Lung (tissue), 12 donors: ENCODE results near the gene MAD2L1. TPM values are rescaled to one million over a fixed set of nuclear protein-coding genes. Genes with fewer than 3 reads are reported as not detected.
A peak's percentile ranks its signal among the peaks of the same experiment; 100 is the strongest.

Experiments
- ATAC-seq: fragments of 200-7000 bp; cut with Tn5 transposase; one replicate; pipeline ENCODE4 v1.9.1; 2020; ENCODE audit warnings: moderate number of reproducible peaks; ENCODE audit not compliant: insufficient read depth, low FRiP score
- DNase-seq, 3 donors: peaks; one replicate each; pipeline ENCODE4 v3.0.0-alpha.2; 2013 to 2017
- H3K27ac ChIP-seq, 2 donors: one replicate each; pipeline ENCODE4 v1.5.1; 2013; ENCODE audit warnings: mild to moderate bottlenecking in 2 of 2, moderate library complexity in 2 of 2, control low read depth in 1 of 2, inconsistent platforms in 1 of 2, low read depth in 1 of 2, low read length in 1 of 2
- H3K27me3 ChIP-seq, 3 donors: one replicate each; pipeline ENCODE4 v1.5.1; 2013; ENCODE audit warnings: low read length in 2 of 3; ENCODE audit not compliant: control insufficient read depth in 3 of 3, insufficient read depth in 3 of 3
- H3K36me3 ChIP-seq, 4 donors: one replicate each; pipeline ENCODE4 v1.5.1; 2013; ENCODE audit warnings: low read length in 4 of 4, mild to moderate bottlenecking in 1 of 4, moderate library complexity in 1 of 4; ENCODE audit not compliant: control insufficient read depth in 4 of 4, insufficient read depth in 4 of 4
- H3K4me1 ChIP-seq, 5 donors: one replicate each; pipeline ENCODE4 v1.5.1; 2013; ENCODE audit warnings: low read length in 5 of 5, mild to moderate bottlenecking in 2 of 5, moderate library complexity in 1 of 5; ENCODE audit not compliant: control insufficient read depth in 5 of 5, insufficient read depth in 5 of 5
- H3K4me3 ChIP-seq: one replicate; pipeline ENCODE4 v1.5.1; 2013; ENCODE audit warnings: mild to moderate bottlenecking, control low read depth, moderate library complexity
- H3K9ac ChIP-seq, 2 donors: one replicate each; pipeline ENCODE4 v1.5.1; 2013; ENCODE audit warnings: low read length in 2 of 2, control low read depth in 1 of 2; ENCODE audit not compliant: insufficient read depth in 1 of 2
- H3K9me3 ChIP-seq, 4 donors: one replicate each; pipeline ENCODE4 v1.5.1; 2013; ENCODE audit warnings: low read length in 3 of 4, mild to moderate bottlenecking in 1 of 4, moderate library complexity in 1 of 4; ENCODE audit not compliant: control insufficient read depth in 4 of 4, insufficient read depth in 3 of 4
- WGBS, 2 donors: extraction: QIAGEN DNeasy Blood & Tissue Kit; methylation state at CpG; one replicate each; pipeline ENCODE4 v1.1.7; 2013; 5-methylcytosine and 5-hydroxymethylcytosine counted together
- polyA plus RNA-seq, 2 donors: library from polyadenylated mRNA; stranded (reverse); fragments of 200-250 nt; gene quantifications; one replicate each; pipeline ENCODE4 v1.2.1, GENCODE V29; 2013
- total RNA-seq, 2 donors: library from RNA; depleted of rRNA in 1 of 2; stranded (reverse); fragments of >200 nt in 1 of 2; gene quantifications; one replicate each; pipeline ENCODE4 v1.2.1, GENCODE V29; 2014 to 2021
- TF ChIP-seq, protein P1 (sequence below): IDR thresholded peaks from 2 replicates; pipeline ENCODE4 v1.5.1; 2012; ENCODE audit warnings: mild to moderate bottlenecking; ENCODE audit errors: control extremely low read depth, extremely low read depth
- donor health status: control.
- donor health status: control.
- donor health status: Bipolar disorder and iron deficiency.
- donor health status: healthy.
- donor health status: DM: yes; HTN: yes; CAD: no.

Gene MAD2L1
- total and polyA plus RNA-seq, 4 donors = 2.3 to 5.9 (median 2.8) TPM

DNA sequence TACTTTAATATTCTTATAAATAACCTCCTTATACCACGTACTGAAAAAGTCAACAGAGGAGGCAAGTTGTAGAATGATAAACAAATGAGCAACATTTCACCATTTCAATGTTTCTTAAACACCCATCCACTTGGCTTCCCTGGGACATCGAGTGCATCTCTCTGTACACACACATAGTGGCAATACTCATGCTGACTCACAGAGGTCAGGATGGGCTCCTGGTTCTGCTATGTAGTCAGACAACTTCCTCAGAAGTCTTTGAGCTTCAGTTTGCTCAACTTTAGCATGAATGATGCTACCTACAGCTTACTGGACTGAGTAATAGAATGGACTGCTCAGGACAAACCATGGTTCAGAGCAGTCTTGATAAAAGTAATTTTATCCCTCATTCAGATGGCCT lies 56.9 kb downstream of the MAD2L1 start:
- DNase-seq (no peak), ATAC-seq (no peak)
- Histone ChIP-seq H3K27me3 (no peaks in the 10 kb centered on the region), H3K27ac (no peak overlapping the region), H3K9ac (no peak overlapping the region), H3K36me3 (no peaks in the 10 kb centered on the region), H3K4me3 (no peak overlapping the region), H3K4me1 (peaks cover 0 to 11% (median 6%) of the 10 kb centered on the region in 5 donors), H3K9me3 (no peaks in the 10 kb centered on the region)
- WGBS, 2 donors = 76 to 79% methylated on average over 2 of the region's 2 CpGs
- TF ChIP-seq, protein P1, sequence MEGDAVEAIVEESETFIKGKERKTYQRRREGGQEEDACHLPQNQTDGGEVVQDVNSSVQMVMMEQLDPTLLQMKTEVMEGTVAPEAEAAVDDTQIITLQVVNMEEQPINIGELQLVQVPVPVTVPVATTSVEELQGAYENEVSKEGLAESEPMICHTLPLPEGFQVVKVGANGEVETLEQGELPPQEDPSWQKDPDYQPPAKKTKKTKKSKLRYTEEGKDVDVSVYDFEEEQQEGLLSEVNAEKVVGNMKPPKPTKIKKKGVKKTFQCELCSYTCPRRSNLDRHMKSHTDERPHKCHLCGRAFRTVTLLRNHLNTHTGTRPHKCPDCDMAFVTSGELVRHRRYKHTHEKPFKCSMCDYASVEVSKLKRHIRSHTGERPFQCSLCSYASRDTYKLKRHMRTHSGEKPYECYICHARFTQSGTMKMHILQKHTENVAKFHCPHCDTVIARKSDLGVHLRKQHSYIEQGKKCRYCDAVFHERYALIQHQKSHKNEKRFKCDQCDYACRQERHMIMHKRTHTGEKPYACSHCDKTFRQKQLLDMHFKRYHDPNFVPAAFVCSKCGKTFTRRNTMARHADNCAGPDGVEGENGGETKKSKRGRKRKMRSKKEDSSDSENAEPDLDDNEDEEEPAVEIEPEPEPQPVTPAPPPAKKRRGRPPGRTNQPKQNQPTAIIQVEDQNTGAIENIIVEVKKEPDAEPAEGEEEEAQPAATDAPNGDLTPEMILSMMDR = no peak

GRCh38 chr4:120008957-120009356 lies 57.7 kb downstream of the MAD2L1 start:
- Histone ChIP-seq H3K27ac (no peak overlapping the region), H3K9ac (no peak overlapping the region), H3K36me3 (no peaks in the 10 kb centered on the region), H3K4me3 (no peak overlapping the region), H3K9me3 (no peaks in the 10 kb centered on the region), H3K27me3 (no peaks in the 10 kb centered on the region), H3K4me1 (peaks cover 0 to 11% (median 6%) of the 10 kb centered on the region in 5 donors)
- no peak for ATAC-seq
- 89 to 94% methylated on average over 4 of the region's 4 CpGs for WGBS, 2 donors
- no peak for DNase-seq
- TF ChIP-seq, protein P1 = no peak

DNA sequence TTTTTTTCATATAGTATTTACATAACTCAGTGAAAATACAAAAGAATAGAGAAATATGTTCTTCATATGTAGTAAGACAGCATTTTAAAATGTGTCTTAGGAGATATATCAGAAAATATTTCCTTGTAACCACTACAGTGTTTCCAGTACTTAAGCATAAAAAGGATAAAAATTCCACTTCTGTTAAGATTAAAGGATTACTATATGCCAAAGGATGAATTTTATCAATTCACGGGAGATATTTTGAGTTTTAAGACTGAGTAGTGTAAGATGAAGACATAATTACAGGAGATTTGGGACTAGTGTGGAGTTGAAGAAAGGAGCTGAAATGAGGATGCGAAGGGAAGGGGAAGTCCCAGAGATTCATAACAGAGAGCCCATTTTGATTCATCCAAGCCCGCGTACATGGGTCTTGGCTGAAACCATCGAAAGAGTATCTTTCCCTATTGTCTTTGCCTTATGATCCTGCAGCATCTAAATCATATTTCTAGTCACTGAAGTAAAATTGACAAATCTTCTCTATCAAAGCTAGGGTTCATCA lies 58.7 kb downstream of the MAD2L1 start:
- no peak for ATAC-seq
- no peak for DNase-seq
- H3K9me3 ChIP-seq = no peaks in the 10 kb centered on the region
- no peak overlapping the region for H3K4me3 ChIP-seq
- H3K27ac ChIP-seq = no peak overlapping the region
- WGBS, 2 donors = 87 to 89% methylated on average over 5 of the region's 5 CpGs
- peaks cover 0 to 11% (median 6%) of the 10 kb centered on the region in 5 donors for H3K4me1 ChIP-seq
- H3K36me3 ChIP-seq = no peaks in the 10 kb centered on the region
- H3K9ac ChIP-seq = no peak overlapping the region
- TF ChIP-seq, protein P1 = no peak
- no peaks in the 10 kb centered on the region for H3K27me3 ChIP-seq

- Histone ChIP-seq H3K4me1 (peaks cover 0 to 11% (median 6%) of the 10 kb centered on the region in 5 donors), H3K9me3 (no peaks in the 10 kb centered on the region), H3K27me3 (no peaks in the 10 kb centered on the region), H3K36me3 (no peaks in the 10 kb centered on the region), H3K9ac (no peak overlapping the region), H3K27ac (no peak overlapping the region), H3K4me3 (no peak overlapping the region)
- TF ChIP-seq, protein P1 = no peak
- ATAC-seq (no peak), DNase-seq (peak; percentile 63 to 93 (median 92))
- WGBS, 2 donors = 41 to 51% methylated on average over 5 of the region's 5 CpGs
Observed at GRCh38 chr4:120007191-120007871, 59.3 kb downstream of the MAD2L1 start.
